Body of pancreas (tissue), 4 donors: ENCODE results near the gene SUN2.

ENCODE experiments used
- CTCF ChIP-seq, 7 experiments: fragments of 450-650 bp in 4 of 7; fragments of 200-600 bp in 3 of 7; sonication (generic) in 3 of 7; IDR thresholded peaks; one replicate each; pipeline ENCODE4 v1.5.1; 2016 to 2019; ENCODE audit warnings: antibody characterized with exemption in 7 of 7
- POLR2A ChIP-seq, 3 donors: fragments of 450-650 bp; IDR thresholded peaks; one replicate each; pipeline ENCODE4 v1.6.1; 2016; ENCODE audit warnings: antibody characterized with exemption in 3 of 3, mild to moderate bottlenecking in 2 of 3

DNA sequence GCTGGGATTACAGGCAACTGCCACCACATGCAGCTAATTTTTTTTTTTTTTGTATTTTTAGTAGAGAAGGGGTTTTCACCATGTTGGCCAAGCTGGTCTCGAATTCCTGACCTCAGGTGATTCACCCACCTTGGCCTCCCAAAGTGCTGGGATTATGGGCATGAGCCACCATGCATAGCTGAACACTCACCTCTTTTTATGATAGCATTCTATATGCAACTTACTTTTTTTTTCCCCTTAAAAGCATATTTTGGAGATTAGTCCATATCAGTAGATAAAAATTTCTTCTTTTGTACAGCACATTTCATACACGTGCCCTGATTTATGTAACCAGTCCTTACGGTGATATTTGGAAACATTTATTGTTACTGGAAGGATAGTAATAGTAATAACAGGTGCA, 35.4 kb downstream of the SUN2 start:
- no peak for TF ChIP-seq CTCF (IDR thresholded peaks at IDR 0.05)
- no peak for TF ChIP-seq POLR2A (IDR thresholded peaks at IDR 0.05)
